Measurements from ENCODE around the gene PYM1.

The PYM1 gene

GRCh38 chr12:55927588-55928502, at the start of gene PYM1:
PYM1 (minus strand) TSS chr12:55927894; CDS start chr12:55927761, 133 bp downstream.
- H3K4me3 ChIP-seq (ENCODE audit: low read length): peak within 1 kb of the TSS; percentile 96
- peak; percentile 67 for DNase-seq (ENCODE audit: low read depth)
- no peak for TF ChIP-seq CTCF (conservative IDR thresholded peaks at IDR 0.05; ENCODE audit: low read length)

- TF ChIP-seq CTCF (conservative IDR thresholded peaks at IDR 0.05; ENCODE audit: low read length): no peak
- H3K4me3 ChIP-seq (ENCODE audit: low read length): peak overlapping the region; percentile 96
- peak; percentile 45 for DNase-seq (ENCODE audit: low read depth)
These were observed 46.6 kb upstream of the PYM1 start for GRCh38 chr12:55974308-55974730.

- H3K4me3 ChIP-seq (ENCODE audit: low read length): peak within 1 kb of the TSS; percentile 96
- TF ChIP-seq CTCF (conservative IDR thresholded peaks at IDR 0.05; ENCODE audit: low read length): no peak
- peak; percentile 100 for DNase-seq (ENCODE audit: low read depth)
These were observed 46.1 kb upstream of the PYM1 start, which contains the start of gene RAB5B for GRCh38 chr12:55973599-55974307. RAB5B (plus strand) TSS chr12:55974078; CDS start chr12:55986961, 12,883 bp downstream.

- H3K4me3 ChIP-seq (ENCODE audit: low read length): peak overlapping the region; percentile 66
- no peak for TF ChIP-seq CTCF (conservative IDR thresholded peaks at IDR 0.05; ENCODE audit: low read length)
- peak; percentile 49 for DNase-seq (ENCODE audit: low read depth)
These were observed 45.4 kb upstream of the PYM1 start for GRCh38 chr12:55972911-55973598.

GRCh38 chr12:55972456-55972855, 44.8 kb upstream of the PYM1 start:
- peak overlapping the region; percentile 66 for H3K4me3 ChIP-seq (ENCODE audit: low read length)
- no peak for TF ChIP-seq CTCF (conservative IDR thresholded peaks at IDR 0.05; ENCODE audit: low read length)
- no peak for DNase-seq (ENCODE audit: low read depth)

GRCh38 chr12:55972042-55972441, 44.3 kb upstream of the PYM1 start:
- DNase-seq (ENCODE audit: low read depth): peak; percentile 68
- no peak for TF ChIP-seq CTCF (conservative IDR thresholded peaks at IDR 0.05; ENCODE audit: low read length)
- no peak overlapping the region; the same call in 1 of the 2 replicates for H3K4me3 ChIP-seq (ENCODE audit: low read length)
